C4-2B (cell line): ENCODE results near the gene LITAFD.
"Not testable (repeated sequence)": the region's sequence is repeated elsewhere in the genome, so short reads cannot be mapped to it uniquely, and the experiment has no call there.

Experiments
- H3K27ac ChIP-seq: fragments of 450-650 bp; 2 replicates; pipeline ENCODE4 v1.5.1; 2017
- ZFX ChIP-seq: fragments of 450-650 bp; IDR thresholded peaks from 2 replicates; pipeline ENCODE4 v1.6.1; 2017
- TF ChIP-seq, protein P1 (sequence below): fragments of 450-650 bp; conservative IDR thresholded peaks from 2 replicates; pipeline ENCODE4 v1.5.1; 2017; ENCODE audit warnings: mild to moderate bottlenecking

Gene LITAFD

DNA sequence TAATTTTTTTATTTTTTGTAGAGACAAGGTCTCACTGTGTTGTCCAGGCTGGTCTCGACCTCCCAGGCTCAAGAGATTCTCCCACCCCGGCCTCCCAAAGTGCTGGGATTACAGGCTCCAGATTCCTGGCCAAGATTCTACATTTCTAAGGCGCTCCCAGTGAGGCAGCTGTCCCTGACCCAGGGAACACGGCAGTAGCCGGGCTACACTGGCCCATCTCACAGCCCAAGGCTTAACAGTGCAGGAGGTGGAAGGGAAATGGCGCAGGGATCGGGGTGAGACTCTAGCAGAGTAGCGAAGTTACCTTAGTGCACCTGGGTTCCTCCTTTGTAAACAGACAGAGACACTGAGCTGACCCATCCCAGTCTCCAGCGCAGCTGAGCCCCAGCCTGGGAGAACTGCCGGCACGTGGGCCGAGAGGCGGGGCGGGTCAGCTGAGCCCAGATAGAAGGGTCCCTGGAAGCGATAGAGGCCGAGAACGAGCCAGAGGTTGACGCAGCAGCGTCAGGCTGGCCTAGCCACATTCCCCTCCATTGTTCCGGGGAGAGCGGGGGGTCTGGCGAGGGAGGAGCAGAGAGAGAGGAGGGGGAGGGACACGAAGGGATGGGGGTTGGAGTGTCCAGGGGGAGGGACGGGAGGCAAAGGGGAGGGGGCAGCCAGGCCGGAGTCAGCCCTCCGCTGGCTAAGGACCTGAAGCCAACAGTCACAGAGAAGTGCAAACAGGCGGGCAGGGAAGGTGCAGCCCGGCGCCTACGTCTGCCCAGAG is 15.8 kb upstream of the LITAFD start:
- peak overlapping the region; percentile 81 for H3K27ac ChIP-seq
- TF ChIP-seq, protein P1, sequence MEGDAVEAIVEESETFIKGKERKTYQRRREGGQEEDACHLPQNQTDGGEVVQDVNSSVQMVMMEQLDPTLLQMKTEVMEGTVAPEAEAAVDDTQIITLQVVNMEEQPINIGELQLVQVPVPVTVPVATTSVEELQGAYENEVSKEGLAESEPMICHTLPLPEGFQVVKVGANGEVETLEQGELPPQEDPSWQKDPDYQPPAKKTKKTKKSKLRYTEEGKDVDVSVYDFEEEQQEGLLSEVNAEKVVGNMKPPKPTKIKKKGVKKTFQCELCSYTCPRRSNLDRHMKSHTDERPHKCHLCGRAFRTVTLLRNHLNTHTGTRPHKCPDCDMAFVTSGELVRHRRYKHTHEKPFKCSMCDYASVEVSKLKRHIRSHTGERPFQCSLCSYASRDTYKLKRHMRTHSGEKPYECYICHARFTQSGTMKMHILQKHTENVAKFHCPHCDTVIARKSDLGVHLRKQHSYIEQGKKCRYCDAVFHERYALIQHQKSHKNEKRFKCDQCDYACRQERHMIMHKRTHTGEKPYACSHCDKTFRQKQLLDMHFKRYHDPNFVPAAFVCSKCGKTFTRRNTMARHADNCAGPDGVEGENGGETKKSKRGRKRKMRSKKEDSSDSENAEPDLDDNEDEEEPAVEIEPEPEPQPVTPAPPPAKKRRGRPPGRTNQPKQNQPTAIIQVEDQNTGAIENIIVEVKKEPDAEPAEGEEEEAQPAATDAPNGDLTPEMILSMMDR: no peak
- no peak for TF ChIP-seq ZFX

DNA sequence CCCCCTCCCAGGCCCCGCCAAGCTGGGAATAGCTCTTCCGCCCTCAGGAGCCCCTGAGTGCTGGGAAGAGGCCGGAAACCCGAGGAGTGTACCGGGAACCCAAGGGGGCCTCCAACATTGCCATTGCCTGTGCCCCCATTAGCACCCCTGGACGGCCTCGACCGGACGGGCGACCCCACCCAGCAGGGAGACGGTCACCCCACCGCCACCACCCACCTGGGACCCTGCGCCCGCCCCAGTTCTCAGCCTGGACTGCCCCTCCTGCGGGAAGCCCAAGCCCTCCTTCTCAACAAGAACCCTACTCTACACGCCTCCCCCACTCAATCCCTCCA is 15.3 kb upstream of the LITAFD start:
- TF ChIP-seq, protein P1: no peak
- no peak for TF ChIP-seq ZFX
- H3K27ac ChIP-seq: peak overlapping the region; percentile 81

DNA sequence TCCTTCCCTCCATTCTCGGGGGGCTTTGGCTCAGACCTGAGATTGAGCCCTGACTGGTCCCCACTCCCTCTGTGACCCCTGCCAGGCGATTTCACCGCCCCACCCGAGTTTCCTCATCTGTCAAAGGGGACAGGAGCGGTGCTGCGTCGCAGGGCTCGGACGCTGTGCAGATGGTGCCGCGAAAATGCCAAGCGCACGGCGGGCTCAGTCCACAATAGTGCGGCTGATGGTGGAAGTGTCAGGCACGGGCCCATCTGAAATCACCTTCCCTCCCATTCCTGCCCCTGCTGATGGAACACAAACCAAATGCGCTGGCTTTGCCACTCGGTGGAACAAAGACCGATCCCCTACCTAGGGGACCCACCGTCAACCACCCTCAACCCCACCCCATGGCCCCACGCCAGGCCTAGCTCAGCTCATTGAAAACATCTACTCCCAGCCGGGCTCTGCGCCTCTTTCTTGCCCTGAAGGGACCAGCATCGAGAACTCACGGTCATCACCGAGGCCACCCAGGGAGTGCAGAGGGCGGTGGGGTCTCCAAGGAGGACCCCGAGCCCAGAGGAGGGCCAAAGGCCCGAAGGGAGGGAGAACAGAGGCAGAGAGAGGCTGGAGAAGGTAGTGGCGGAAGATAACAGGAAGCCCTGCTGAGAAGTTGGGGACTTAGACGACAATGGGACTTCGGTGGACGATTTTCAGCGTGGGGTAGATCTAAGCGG is 14.8 kb upstream of the LITAFD start:
- TF ChIP-seq ZFX: no peak
- peak overlapping the region; percentile 81 for H3K27ac ChIP-seq

DNA sequence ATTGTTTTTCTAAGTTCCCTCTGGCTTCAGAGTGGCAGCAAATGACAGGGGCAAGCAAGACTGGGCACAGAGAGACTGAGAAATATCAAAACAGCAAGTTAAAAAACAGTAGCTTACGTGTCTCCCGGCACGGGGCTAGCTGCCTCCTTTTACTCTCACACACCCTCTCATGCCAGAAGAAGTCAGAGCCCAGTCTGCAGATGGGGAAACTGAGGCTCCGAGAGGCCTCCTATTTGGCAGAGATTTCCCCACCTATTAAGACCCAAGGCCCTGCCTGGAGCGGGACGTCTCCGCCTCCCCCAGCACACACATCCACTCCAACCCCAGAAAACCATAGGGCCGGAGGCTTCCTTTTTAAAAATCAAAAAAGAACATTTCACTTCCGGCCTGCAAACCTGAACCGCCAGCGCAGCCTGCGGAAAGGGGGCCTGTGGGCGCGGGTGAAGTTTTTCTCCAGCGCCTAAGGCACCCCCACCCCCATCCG is 14.2 kb upstream of the LITAFD start:
- TF ChIP-seq, protein P1: no peak
- 0 out of 2 replicates have a peak, but pooled peaks have one; percentile 28 for TF ChIP-seq ZFX
- H3K27ac ChIP-seq: peak overlapping the region; percentile 81

DNA sequence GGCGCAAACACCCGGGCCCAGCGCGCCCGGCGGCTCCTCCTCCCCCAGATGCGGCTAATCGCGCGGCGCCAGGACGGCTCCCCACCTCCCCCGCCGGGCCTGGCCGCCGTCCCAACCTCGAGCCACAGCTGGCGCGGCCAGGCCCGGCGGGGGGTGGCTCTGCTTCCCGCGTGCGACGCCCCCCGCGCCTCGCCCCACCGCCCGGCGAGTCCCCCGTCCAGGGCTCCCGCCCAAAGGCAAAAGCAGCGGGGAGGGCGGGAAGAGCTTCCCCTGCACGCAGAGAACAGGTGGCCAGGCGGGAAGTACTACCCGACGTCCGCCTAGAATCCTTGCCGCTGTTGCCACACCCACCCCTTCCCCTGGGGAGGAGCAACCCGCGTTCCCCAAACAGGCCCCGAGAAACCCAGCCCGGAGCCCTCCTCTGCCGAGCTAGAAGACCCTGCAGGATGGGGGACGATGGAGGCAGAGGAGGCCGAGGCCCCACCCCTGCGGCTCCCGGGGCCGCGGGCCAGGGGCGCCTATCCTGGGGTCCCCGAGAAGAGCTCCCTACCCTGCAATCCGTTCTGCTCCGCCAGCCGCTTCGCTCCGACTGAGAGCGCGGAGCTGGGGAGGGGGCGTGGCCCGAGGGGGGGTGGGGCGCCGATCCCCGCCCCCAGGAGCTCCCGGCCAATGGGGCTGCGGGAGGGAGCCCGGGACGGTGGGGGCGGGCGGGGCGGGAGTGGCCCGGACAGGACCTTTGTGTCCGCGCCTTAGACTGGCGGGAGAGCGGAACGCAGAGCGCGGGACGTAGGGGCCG is 13.5 kb upstream of the LITAFD start, which contains the start of gene CARHSP1:
CARHSP1 (minus strand) TSS at position 591 of the 796 bp plus-strand sequence. CDS start 9,678 bp downstream, outside the sequence.
- TF ChIP-seq ZFX: no peak
- TF ChIP-seq, protein P1: no peak
- peak within 1 kb of the TSS; percentile 81 for H3K27ac ChIP-seq

DNA sequence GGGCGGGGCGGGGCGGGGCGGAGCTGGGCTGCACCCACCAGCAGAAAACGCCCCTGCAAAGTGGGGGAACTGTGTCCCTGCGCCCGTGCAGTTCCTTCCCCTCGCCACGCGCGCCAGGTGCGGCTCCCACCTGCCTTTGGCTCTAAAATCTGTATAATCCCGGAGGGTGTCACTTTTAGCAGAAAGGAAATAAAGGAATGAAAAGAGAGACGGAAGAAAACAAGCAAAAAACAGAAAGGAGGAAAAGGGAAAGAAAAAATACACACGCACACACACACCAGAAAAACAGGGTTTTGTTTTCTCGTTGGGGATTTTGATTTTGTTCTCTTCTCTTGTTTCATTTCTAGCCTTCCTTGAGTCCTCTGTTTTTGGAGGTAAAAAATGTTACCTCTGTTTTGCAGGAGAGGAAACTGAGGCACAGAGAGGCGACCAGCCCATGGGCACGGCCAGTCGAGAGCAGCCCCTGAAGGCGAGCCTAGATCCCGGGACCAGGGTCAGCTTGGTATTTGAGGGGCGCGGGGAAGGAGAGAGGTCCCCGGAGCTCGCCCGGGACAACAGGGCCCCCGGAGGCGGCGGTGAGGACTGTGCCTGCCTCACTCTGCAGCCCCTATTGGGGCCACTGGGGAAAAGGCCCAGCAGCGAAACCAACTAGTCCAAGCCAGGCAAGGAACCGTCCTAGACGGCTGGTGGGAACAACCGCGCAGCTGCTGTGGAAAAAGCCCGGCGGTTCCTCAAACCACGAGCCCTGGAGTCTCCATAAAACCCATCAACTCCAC is 12.8 kb upstream of the LITAFD start:
- no peak for TF ChIP-seq ZFX
- TF ChIP-seq, protein P1: no peak
- peak overlapping the region; percentile 81 for H3K27ac ChIP-seq

DNA sequence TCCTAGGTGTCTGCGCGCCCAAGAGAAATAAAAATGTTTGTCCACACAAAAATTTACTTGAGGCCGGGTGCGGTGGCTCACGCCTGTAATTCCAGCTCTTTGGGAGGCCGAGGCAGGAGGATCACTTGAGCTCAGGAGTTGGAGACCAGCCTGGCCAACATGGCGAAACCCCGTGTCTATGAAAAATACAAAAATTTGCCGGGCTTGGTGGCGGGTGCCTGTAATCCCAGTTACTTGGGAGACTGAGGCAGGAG is 12.2 kb upstream of the LITAFD start:
- not testable (repeated sequence) for H3K27ac ChIP-seq

DNA sequence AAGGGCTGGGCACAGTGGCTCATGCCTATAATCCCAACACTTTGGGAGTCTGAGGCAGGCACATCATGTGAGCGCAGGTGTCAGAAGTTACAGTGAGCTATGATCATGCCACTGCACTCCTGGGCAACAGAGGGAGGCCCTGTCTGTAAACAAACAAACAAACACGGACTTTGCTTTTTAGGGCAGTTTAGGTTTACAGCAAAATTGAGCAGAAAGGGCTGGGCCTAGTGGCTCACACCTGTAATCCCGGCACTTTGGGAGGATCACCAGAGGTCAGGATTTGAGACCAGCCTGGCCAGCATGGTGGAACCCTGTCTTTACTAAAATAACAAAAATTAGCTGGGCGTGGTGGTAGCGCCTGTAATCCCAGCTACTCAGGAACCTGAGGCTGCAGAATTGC is 10.1 kb upstream of the LITAFD start:
- no peak overlapping the region for H3K27ac ChIP-seq
- no peak for TF ChIP-seq ZFX
- TF ChIP-seq, protein P1: no peak
